Astrocyte (in vitro differentiated cells and primary cell): ENCODE measurements around the gene PRRC2B.

Experiments used
- CTCF ChIP-seq: IDR thresholded peaks from 2 replicates; pipeline ENCODE4 v1.5.1; 2011; ENCODE audit warnings: low read depth, mild to moderate bottlenecking, inconsistent platforms, low read length, moderate library complexity; ENCODE audit not compliant: insufficient read depth
- EZH2 ChIP-seq: IDR thresholded peaks from 2 replicates; pipeline ENCODE4 v1.6.1; 2012; ENCODE audit warnings: mild to moderate bottlenecking, low read length, inconsistent platforms; ENCODE audit not compliant: insufficient read depth

- TF ChIP-seq CTCF (no peak), EZH2 (no peak)
These were observed 42.5 kb downstream of the PRRC2B start for GRCh38 chr9:131436376-131436775.
